Measurements from ENCODE around the gene PTF1A. TPM values are rescaled to one million over a fixed set of nuclear protein-coding genes. Genes with fewer than 3 reads are reported as not detected.

Gene PTF1A
- total RNA-seq, 1 experiment from 2014 or later, result not detected

Other genes with a start within 250 kb of the PTF1A start
- 11.9 and 13.7 TPM in 2 replicates for gene MSRB2, start 96.7 kb upstream of the PTF1A start, total RNA-seq (2022)
- gene C10orf67, start 152.5 kb downstream of the PTF1A start, total RNA-seq (2022), result not detected in 2 replicates
- 9.2 and 10.7 TPM in 2 replicates for gene OTUD1, start 246.8 kb downstream of the PTF1A start, total RNA-seq (2022)

Measured in Caco-2 (cell line).